Measurements from ENCODE around the gene GNAZ.

GNAZ gene

GRCh38 chr22:23140385-23140784 lies 70.1 kb downstream of the GNAZ start:
- DNase-seq = no peak

- DNase-seq = no peak
Measured at GRCh38 chr22:23142546-23143105, 72.3 kb downstream of the GNAZ start.

- no peak for DNase-seq
Measured at GRCh38 chr22:23143119-23143518, 72.8 kb downstream of the GNAZ start.

- no peak for DNase-seq
Measured at GRCh38 chr22:23144432-23144831, 74.1 kb downstream of the GNAZ start.

- peak; percentile 88 for DNase-seq
Measured at GRCh38 chr22:23144932-23145877, 74.9 kb downstream of the GNAZ start, which contains the start of gene RAB36. RAB36 (plus strand) TSS chr22:23145477; CDS start chr22:23146617, 1,140 bp downstream.

- DNase-seq = no peak
Measured at GRCh38 chr22:23145878-23146470, 75.7 kb downstream of the GNAZ start.

GRCh38 chr22:23146478-23147205 lies 76.3 kb downstream of the GNAZ start:
- DNase-seq = no peak

GRCh38 chr22:23147617-23148387 lies 77.5 kb downstream of the GNAZ start:
- peak; percentile 24 for DNase-seq

- DNase-seq = peak; percentile 53
Measured at GRCh38 chr22:23149743-23150238, 79.5 kb downstream of the GNAZ start.

- DNase-seq = no peak
Measured at GRCh38 chr22:23150762-23151161, 80.4 kb downstream of the GNAZ start.

GRCh38 chr22:23151827-23152226 lies 81.5 kb downstream of the GNAZ start:
- no peak for DNase-seq

- DNase-seq = no peak
Measured at GRCh38 chr22:23152238-23153114, 82.2 kb downstream of the GNAZ start.

GRCh38 chr22:23153994-23154393 lies 83.7 kb downstream of the GNAZ start:
- no peak for DNase-seq

- DNase-seq = no peak
Measured at GRCh38 chr22:23154461-23154860, 84.1 kb downstream of the GNAZ start.

GRCh38 chr22:23155143-23155542 lies 84.8 kb downstream of the GNAZ start:
- DNase-seq = no peak

GRCh38 chr22:23155831-23156230 lies 85.5 kb downstream of the GNAZ start:
- DNase-seq = no peak

GRCh38 chr22:23156286-23156685 lies 86.0 kb downstream of the GNAZ start:
- DNase-seq = no peak

- no peak for DNase-seq
Measured at GRCh38 chr22:23157560-23158515, 87.5 kb downstream of the GNAZ start.

- no peak for DNase-seq
Measured at GRCh38 chr22:23158516-23159290, 88.4 kb downstream of the GNAZ start.

All from DMS79 (cell line).